A549 treated with AZD9567 at 1 μM for 4 hours (cell line): Measurements from ENCODE around the gene BMAL2. TPM values are rescaled to one million over a fixed set of nuclear protein-coding genes. Genes with fewer than 3 reads are reported as not detected.

Source experiments
- total RNA-seq: library from RNA; stranded (reverse); fragments of 200-300 nt; extraction: Qiagen RNA extraction; gene quantifications from 5 replicates; pipeline ENCODE4 v1.2.3, GENCODE V29; 2022; ENCODE audit not compliant: insufficient read depth

Gene BMAL2
- total RNA-seq = 13.6 to 18.2 TPM (median 15.4 TPM) in 5 replicates

GRCh38 chr12:27332714-27333402 is at the start of gene BMAL2:
BMAL2 (plus strand) TSS chr12:27332836; CDS start chr12:27333073, 237 bp downstream.

Other genes starting within 250 kb of the BMAL2 start
- gene STK38L, start 88.5 kb upstream of the BMAL2 start, total RNA-seq = 6.7 to 13.9 TPM (median 11.0 TPM) in 5 replicates
- gene SMCO2, start 113.9 kb downstream of the BMAL2 start, total RNA-seq = 0.12 to 0.22 TPM (median 0.14 TPM) in 4 of 5 replicates, not detected in the other
- 17.1 to 41.1 TPM (median 23.7 TPM) in 5 replicates for gene PPFIBP1, start 191.4 kb downstream of the BMAL2 start, total RNA-seq